Transverse colon (tissue), 4 donors: Measurements from ENCODE around the gene ZBTB39. TPM values are rescaled to one million over a fixed set of nuclear protein-coding genes. Genes with fewer than 3 reads are reported as not detected.
"Not testable (repeated sequence)": the region's sequence is repeated elsewhere in the genome, so short reads cannot be mapped to it uniquely, and the experiment has no call there.

Experiments
- DNase-seq: peaks from one replicate; pipeline ENCODE4 v3.0.0-alpha.2; 2019
- H3K27ac ChIP-seq, 4 donors: fragments of 200-600 bp; sonication (generic); 2 replicates each; pipeline ENCODE4 v1.5.1; 2016 to 2018; ENCODE audit warnings: inconsistent platforms in 4 of 4
- H3K27me3 ChIP-seq: fragments of 200-600 bp; sonication (generic); 2 replicates; pipeline ENCODE4 v1.5.1; 2017; ENCODE audit warnings: inconsistent platforms
- H3K36me3 ChIP-seq, 4 donors: fragments of 200-600 bp; sonication (generic); 2 replicates each; pipeline ENCODE4 v1.5.1; 2017 to 2019; ENCODE audit warnings: inconsistent platforms in 4 of 4
- H3K4me1 ChIP-seq, 4 donors: fragments of 200-600 bp; sonication (generic); 2 replicates each; pipeline ENCODE4 v1.5.1; 2017 to 2020; ENCODE audit warnings: inconsistent platforms in 4 of 4
- H3K4me3 ChIP-seq, 4 donors: fragments of 200-600 bp; sonication (generic); 1 replicate in 1 of 4; 2 replicates in 3 of 4; pipeline versions ENCODE4 v1.5.1 to v1.6.1; 2017 to 2019; ENCODE audit warnings: inconsistent platforms in 4 of 4
- H3K9me3 ChIP-seq, 2 donors: fragments of 200-600 bp; sonication (generic); 2 replicates each; pipeline ENCODE4 v1.5.1; 2017 to 2019; ENCODE audit warnings: inconsistent platforms in 2 of 2
- EP300 ChIP-seq: sonication (generic); formaldehyde crosslinking; IDR thresholded peaks from one replicate; pipeline ENCODE4 v1.6.1; 2017; ENCODE audit warnings: antibody characterized with exemption, low read depth
- POLR2A ChIP-seq: fragments of 450-650 bp; IDR thresholded peaks from one replicate; pipeline ENCODE4 v1.6.1; 2016; ENCODE audit warnings: antibody characterized with exemption, mild to moderate bottlenecking, moderate library complexity
- POLR2AphosphoS5 ChIP-seq, 3 donors: sonication (generic); formaldehyde crosslinking; IDR thresholded peaks; one replicate each; pipeline ENCODE4 v1.6.1; 2016; ENCODE audit warnings: antibody characterized with exemption in 3 of 3
- WGBS, 2 donors: methylation state at CpG; one replicate each; pipeline ENCODE4 v1.1.5; 2018; ENCODE audit warnings: low coverage in 1 of 2; 5-methylcytosine and 5-hydroxymethylcytosine counted together
- in situ Hi-C, 4 donors: fragments of 200-750 bp; cut with MboI; loops; one replicate each; pipeline versions ENCODE4 v1.15.0 to v1.15.1; 2017; ENCODE audit warnings: low sequenced_read_pairs in 3 of 4, low pct_ligation_motif_present in 1 of 4, low pct_unique_long_range_greater_than_20kb in 1 of 4
- intact Hi-C: fragments of 100-400 bp; cut with DNase I; formaldehyde crosslinking; loops from one replicate; pipeline ENCODE4 v1.15.1; 2023; ENCODE audit warnings: low total_unique reads
- total RNA-seq, 4 donors: library from RNA; depleted of rRNA; stranded (reverse); fragments of >200 nt; gene quantifications; one replicate each; pipeline ENCODE4 v1.1.0, GENCODE V29; 2016
- TF ChIP-seq, protein P1 (sequence below), 5 experiments: fragments of 200-600 bp in 3 of 5; fragments of 450-650 bp in 2 of 5; sonication (generic) in 3 of 5; IDR thresholded peaks; 1 replicate in 2 of 5; 2 replicates in 3 of 5; pipeline ENCODE4 v1.5.1; 2016 to 2017; ENCODE audit warnings: antibody characterized with exemption in 5 of 5, inconsistent platforms in 3 of 5, mild to moderate bottlenecking in 2 of 5, moderate library complexity in 1 of 5

Gene ZBTB39
- total RNA-seq, 4 donors from 2014 or later, result 3.4 to 8.0 (median 4.8) TPM

GRCh38 chr12:57029457-57029856, 23.1 kb upstream of the ZBTB39 start:
- no peak overlapping the region for H3K27ac ChIP-seq
- in situ Hi-C loops, result no loop called here
- TF ChIP-seq, protein P1, sequence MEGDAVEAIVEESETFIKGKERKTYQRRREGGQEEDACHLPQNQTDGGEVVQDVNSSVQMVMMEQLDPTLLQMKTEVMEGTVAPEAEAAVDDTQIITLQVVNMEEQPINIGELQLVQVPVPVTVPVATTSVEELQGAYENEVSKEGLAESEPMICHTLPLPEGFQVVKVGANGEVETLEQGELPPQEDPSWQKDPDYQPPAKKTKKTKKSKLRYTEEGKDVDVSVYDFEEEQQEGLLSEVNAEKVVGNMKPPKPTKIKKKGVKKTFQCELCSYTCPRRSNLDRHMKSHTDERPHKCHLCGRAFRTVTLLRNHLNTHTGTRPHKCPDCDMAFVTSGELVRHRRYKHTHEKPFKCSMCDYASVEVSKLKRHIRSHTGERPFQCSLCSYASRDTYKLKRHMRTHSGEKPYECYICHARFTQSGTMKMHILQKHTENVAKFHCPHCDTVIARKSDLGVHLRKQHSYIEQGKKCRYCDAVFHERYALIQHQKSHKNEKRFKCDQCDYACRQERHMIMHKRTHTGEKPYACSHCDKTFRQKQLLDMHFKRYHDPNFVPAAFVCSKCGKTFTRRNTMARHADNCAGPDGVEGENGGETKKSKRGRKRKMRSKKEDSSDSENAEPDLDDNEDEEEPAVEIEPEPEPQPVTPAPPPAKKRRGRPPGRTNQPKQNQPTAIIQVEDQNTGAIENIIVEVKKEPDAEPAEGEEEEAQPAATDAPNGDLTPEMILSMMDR (IDR thresholded peaks at IDR 0.05), result no peak
- TF ChIP-seq POLR2A (no peak), EP300 (no peak), POLR2AphosphoS5 (IDR thresholded peaks at IDR 0.05) (no peak)
- peaks cover 0 to 6% (median 0%) of the 10 kb centered on the region in 4 donors for H3K36me3 ChIP-seq
- peaks cover 0 to 13% (median 0%) of the 10 kb centered on the region in 4 donors for H3K4me1 ChIP-seq
- intact Hi-C loops, result no loop called here
- WGBS, 2 donors, result 90% methylated on average over 7 of the region's 7 CpGs; no CpG with 5 or more reads in 1 of the 2 donors
- no peak overlapping the region for H3K4me3 ChIP-seq
- no peaks in the 10 kb centered on the region for H3K27me3 ChIP-seq
- DNase-seq, result no peak
- no peaks in the 10 kb centered on the region for H3K9me3 ChIP-seq

GRCh38 chr12:57027805-57028153, 21.4 kb upstream of the ZBTB39 start:
- H3K27ac ChIP-seq, result no peak overlapping the region
- H3K4me3 ChIP-seq, result no peak overlapping the region
- H3K4me1 ChIP-seq, result peaks cover 0 to 13% (median 1%) of the 10 kb centered on the region in 4 donors
- intact Hi-C loops, result no loop called here
- TF ChIP-seq POLR2A (no peak), EP300 (no peak), POLR2AphosphoS5 (IDR thresholded peaks at IDR 0.05) (no peak)
- TF ChIP-seq, protein P1 (IDR thresholded peaks at IDR 0.05), result no peak
- in situ Hi-C loops, result no loop called here
- 67% methylated on average over 5 of the region's 5 CpGs; no CpG with 5 or more reads in 1 of the 2 donors for WGBS, 2 donors
- H3K36me3 ChIP-seq, result peaks cover 0 to 6% (median 0%) of the 10 kb centered on the region in 4 donors
- H3K27me3 ChIP-seq, result no peaks in the 10 kb centered on the region
- H3K9me3 ChIP-seq, result no peaks in the 10 kb centered on the region
- DNase-seq, result no peak

- Histone ChIP-seq H3K36me3 (peaks cover 0 to 6% (median 0%) of the 10 kb centered on the region in 4 donors), H3K4me1 (peaks cover 0 to 13% (median 1%) of the 10 kb centered on the region in 4 donors), H3K27ac (peak overlapping the region in 1 of 4 donors; percentile 48), H3K4me3 (no peak overlapping the region), H3K9me3 (no peaks in the 10 kb centered on the region), H3K27me3 (no peaks in the 10 kb centered on the region)
- WGBS, 2 donors, result 43 to 63% methylated on average over 4 to 13 of the region's 13 CpGs
- no peak for DNase-seq
- TF ChIP-seq EP300 (no peak), POLR2A (no peak), POLR2AphosphoS5 (IDR thresholded peaks at IDR 0.05) (no peak)
- TF ChIP-seq, protein P1 (IDR thresholded peaks at IDR 0.05), result no peak
- in situ Hi-C loops (no loop called here), intact Hi-C loops (no loop called here)
Observed at GRCh38 chr12:57027011-57027804, 20.9 kb upstream of the ZBTB39 start.

DNA sequence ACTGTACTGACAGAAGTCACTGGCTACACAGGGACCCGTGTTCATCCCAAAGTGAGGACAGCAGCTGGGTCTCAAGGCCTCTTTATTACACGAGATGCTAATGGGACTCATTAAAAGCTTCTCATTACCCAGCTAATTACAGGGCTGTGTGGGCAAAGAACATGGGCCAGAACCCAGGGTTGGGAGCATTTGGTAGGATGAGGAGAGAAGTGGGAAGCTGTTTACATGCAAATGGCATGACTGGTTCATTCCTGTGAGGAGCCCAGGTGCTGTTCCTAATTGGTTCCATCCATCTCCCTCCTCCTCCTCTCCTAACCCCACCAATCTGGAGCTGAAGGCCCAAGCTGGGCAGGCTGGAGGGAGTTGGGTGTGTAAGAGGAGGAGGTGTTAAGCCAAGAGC, 18.9 kb upstream of the ZBTB39 start:
- WGBS, 2 donors, result 87% methylated on average over 2 of the region's 2 CpGs; no CpG with 5 or more reads in 1 of the 2 donors
- no peak overlapping the region for H3K4me3 ChIP-seq
- peaks cover 0 to 2% (median 0%) of the 10 kb centered on the region in 4 donors for H3K36me3 ChIP-seq
- in situ Hi-C loops (no loop called here), intact Hi-C loops (no loop called here)
- H3K4me1 ChIP-seq, result peaks cover 0 to 6% (median 1%) of the 10 kb centered on the region in 4 donors
- H3K27ac ChIP-seq, result no peak overlapping the region
- TF ChIP-seq POLR2A (no peak), EP300 (no peak), POLR2AphosphoS5 (IDR thresholded peaks at IDR 0.05) (no peak)
- TF ChIP-seq, protein P1 (IDR thresholded peaks at IDR 0.05), result no peak
- no peaks in the 10 kb centered on the region for H3K27me3 ChIP-seq
- H3K9me3 ChIP-seq, result no peaks in the 10 kb centered on the region
- DNase-seq, result no peak

DNA sequence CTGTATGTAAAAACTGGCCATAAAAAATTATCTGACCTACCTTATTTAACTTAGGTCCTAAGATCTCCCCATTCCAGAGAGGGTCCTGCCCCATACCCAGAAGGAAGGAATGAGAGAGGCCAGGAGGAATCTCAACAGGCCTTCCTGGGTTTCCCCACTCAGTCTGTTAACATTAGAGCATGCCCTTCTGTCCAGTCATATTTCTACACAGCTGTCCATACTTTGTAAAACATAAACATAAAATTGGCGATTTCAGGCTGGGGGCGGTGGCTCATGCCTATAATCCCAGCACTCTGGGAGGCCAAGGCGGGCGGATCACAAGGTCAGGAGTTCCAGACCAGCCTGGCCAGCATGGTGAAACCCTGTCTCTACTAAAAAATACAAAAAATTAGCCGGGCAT, 16.0 kb upstream of the ZBTB39 start:
- WGBS, 2 donors, result 40 to 77% methylated on average over 2 to 5 of the region's 5 CpGs
- H3K9me3 ChIP-seq, H3K4me3 ChIP-seq, H3K27me3 ChIP-seq, intact Hi-C loops, H3K36me3 ChIP-seq, in situ Hi-C loops, DNase-seq: not testable (repeated sequence)
- H3K27ac ChIP-seq, result peak overlapping the region in 1 of 4 donors; percentile 35
- H3K4me1 ChIP-seq, result peaks cover 0 to 15% (median 5%) of the 10 kb centered on the region in 4 donors
